Endothelial cell of umbilical vein (primary cell): ENCODE measurements around the gene CYP19A1. TPM values are rescaled to one million over a fixed set of nuclear protein-coding genes. Genes with fewer than 3 reads are reported as not detected.

Source experiments
- BruUV-seq: library from RNA; stranded (reverse); fragments of 400-500 nt; replicated peaks from 2 replicates; lab custom pipeline; 2021; lab: Mats Ljungman, UMichigan
- CTCF ChIA-PET: fragments of 300-600, 350-600 bp; sonication (Branson Sonifier 250); formaldehyde crosslinking; loops from one replicate; lab custom pipeline; 2021; ENCODE audit warnings: antibody characterized with exemption, inconsistent platforms; lab: Charles Lee
- POLR2A ChIA-PET: fragments of 300-600, 350-600 bp; sonication (Branson Sonifier 250); formaldehyde crosslinking; loops from one replicate; lab custom pipeline; 2021; ENCODE audit warnings: antibody characterized with exemption, inconsistent platforms; lab: Charles Lee
- DNase-seq: peaks from one replicate; pipeline ENCODE4 v3.0.0-alpha.2; 2011; ENCODE audit warnings: low read depth, low spot score
- FAIRE-seq: peaks from 2 replicates; lab custom pipeline; 2011; peaks lifted over from hg19 to GRCh38; lab: Jason Lieb, UNC
- H2AFZ ChIP-seq: 2 replicates; pipeline ENCODE4 v1.6.0; 2012; ENCODE audit warnings: low read depth, low read length, control low read depth, inconsistent platforms
- H3K27ac ChIP-seq: 2 replicates; pipeline ENCODE4 v1.5.1; 2011; ENCODE audit warnings: low read depth, mild to moderate bottlenecking, control low read depth, low read length, moderate library complexity; ENCODE audit not compliant: insufficient read depth
- H3K27me3 ChIP-seq, 2 experiments: 2 replicates each; pipeline versions ENCODE4 v1.6.0 to v1.6.1; 2011; ENCODE audit warnings: low read length in 2 of 2, mixed read lengths in 1 of 2; ENCODE audit not compliant: control insufficient read depth in 2 of 2, insufficient read depth in 2 of 2
- H3K36me3 ChIP-seq, 2 experiments: 2 replicates in 1 of 2; 3 replicates in 1 of 2; pipeline ENCODE4 v1.5.1; 2011; ENCODE audit warnings: low read length in 2 of 2, mild to moderate bottlenecking in 1 of 2, moderate library complexity in 1 of 2; ENCODE audit not compliant: control insufficient read depth in 2 of 2, insufficient read depth in 2 of 2; ENCODE audit errors: extremely low read depth in 1 of 2
- H3K4me1 ChIP-seq: 3 replicates; pipeline ENCODE4 v1.5.1; 2011; ENCODE audit warnings: mild to moderate bottlenecking, low read length; ENCODE audit not compliant: control insufficient read depth, insufficient read depth; ENCODE audit errors: extremely low read depth
- H3K4me2 ChIP-seq: 2 replicates; pipeline ENCODE4 v1.6.1; 2011; ENCODE audit warnings: low read length, control low read depth, mixed read lengths; ENCODE audit not compliant: insufficient read depth
- H3K4me3 ChIP-seq, 3 experiments: fragments of 200-600 bp in 1 of 3; sonication (generic), shearing (Covaris generic) in 1 of 3; replicated peaks in 1 of 3; 2 replicates each; pipeline ENCODE4 v1.5.1; 2011 to 2016; ENCODE audit warnings: control low read depth in 3 of 3, low read length in 3 of 3, mild to moderate bottlenecking in 2 of 3, inconsistent platforms in 1 of 3, low read depth in 1 of 3, moderate library complexity in 1 of 3; ENCODE audit not compliant: insufficient read depth in 1 of 3
- H3K79me2 ChIP-seq: 2 replicates; pipeline ENCODE4 v1.6.0; 2012; ENCODE audit warnings: low read length, inconsistent platforms; ENCODE audit not compliant: control insufficient read depth, insufficient read depth
- H3K9ac ChIP-seq: replicated peaks from 2 replicates; pipeline ENCODE3; 2011; ENCODE audit warnings: low read length, control low read depth; ENCODE audit not compliant: insufficient read depth; ENCODE audit errors: extremely low read depth
- H3K9me1 ChIP-seq: replicated peaks from 3 replicates; pipeline ENCODE4 v1.6.0; 2011; ENCODE audit warnings: mild to moderate bottlenecking, low read length; ENCODE audit not compliant: control insufficient read depth, insufficient read depth; ENCODE audit errors: extremely low read depth
- H3K9me3 ChIP-seq: replicated peaks from 2 replicates; pipeline ENCODE4 v1.5.1; 2012; ENCODE audit warnings: low read length, inconsistent platforms; ENCODE audit not compliant: control insufficient read depth, insufficient read depth
- H4K20me1 ChIP-seq: replicated peaks from 2 replicates; pipeline ENCODE3; 2011; ENCODE audit warnings: mild to moderate bottlenecking, low read length; ENCODE audit not compliant: control insufficient read depth, insufficient read depth; ENCODE audit errors: extremely low read depth
- CTCF ChIP-seq, 2 donors: IDR thresholded peaks; 1 replicate in 1 of 2; 2 replicates in 1 of 2; pipeline ENCODE4 v1.5.1; 2011; ENCODE audit warnings: low read length in 2 of 2, mild to moderate bottlenecking in 2 of 2, moderate library complexity in 2 of 2, control low read depth in 1 of 2, inconsistent platforms in 1 of 2, low read depth in 1 of 2; ENCODE audit not compliant: insufficient read depth in 1 of 2; ENCODE audit errors: extremely low read depth in 1 of 2
- EZH2 ChIP-seq: IDR thresholded peaks from 2 replicates; pipeline ENCODE4 v1.6.1; 2012; ENCODE audit warnings: borderline replicate concordance, low read depth, mild to moderate bottlenecking, moderate library complexity, low read length, inconsistent platforms; ENCODE audit not compliant: severe bottlenecking
- FOS ChIP-seq: IDR thresholded peaks from 2 replicates; pipeline ENCODE4 v1.6.1; 2011; ENCODE audit warnings: mild to moderate bottlenecking, low read length, moderate library complexity, borderline replicate concordance; ENCODE audit not compliant: insufficient read depth
- GATA2 ChIP-seq: IDR thresholded peaks from 2 replicates; pipeline ENCODE4 v1.7.0; 2011; ENCODE audit warnings: low read depth, mild to moderate bottlenecking, moderate library complexity, mixed read lengths, low read length; ENCODE audit not compliant: insufficient read length, insufficient read depth
- JUN ChIP-seq: IDR thresholded peaks from 2 replicates; pipeline ENCODE4 v1.6.1; 2011; ENCODE audit warnings: borderline replicate concordance, low read depth; ENCODE audit not compliant: insufficient read length, insufficient read depth
- MYC ChIP-seq: IDR thresholded peaks from one replicate; pipeline ENCODE4 v1.6.1; 2011; ENCODE audit warnings: mild to moderate bottlenecking, low read depth, low read length
- POLR2A ChIP-seq: IDR thresholded peaks from 2 replicates; pipeline ENCODE4 v1.6.1; 2012; ENCODE audit warnings: low read depth, mild to moderate bottlenecking, control low read depth, low read length
- POLR2AphosphoS5 ChIP-seq: IDR thresholded peaks from 2 replicates; pipeline ENCODE4 v1.6.1; 2012; ENCODE audit warnings: low read depth, mild to moderate bottlenecking, control low read depth, low read length, moderate library complexity; ENCODE audit not compliant: insufficient read depth
- dilution Hi-C: fragments of 300-500 bp; cut with MboI; formaldehyde crosslinking; loops from one replicate; pipeline ENCODE4 v1.15.0; 2019; ENCODE audit warnings: low sequenced_read_pairs; ENCODE audit not compliant: extremely low pct_ligation_motif_present
- intact Hi-C: fragments of 100-400 bp; cut with micrococcal nuclease; formaldehyde crosslinking; loops from one replicate; pipeline ENCODE4 v1.10.0; 2022
- polyA plus RNA-seq, 4 experiments: library from polyadenylated mRNA; depleted of rRNA in 3 of 4; stranded (reverse) in 3 of 4; unstranded in 1 of 4; fragments of >200 nt; gene quantifications; 2 replicates each; pipeline versions ENCODE4 v1.2.1 to v1.2.3, GENCODE V29; 2011 to 2012; ENCODE audit warnings: missing spikeins in 1 of 4
- total RNA-seq: library from RNA; stranded (reverse); gene quantifications from 2 replicates; pipeline ENCODE4 v1.2.3, GENCODE V29; 2021
- TF ChIP-seq, protein P1 (sequence below): IDR thresholded peaks from 2 replicates; pipeline ENCODE4 v1.6.1; 2011; ENCODE audit not compliant: insufficient read depth, insufficient read length

Gene CYP19A1
- total and polyA plus RNA-seq, 2 donors (not counting 3 experiments of a cell fraction or from before 2014, with no cell fraction given), result not detected

DNA sequence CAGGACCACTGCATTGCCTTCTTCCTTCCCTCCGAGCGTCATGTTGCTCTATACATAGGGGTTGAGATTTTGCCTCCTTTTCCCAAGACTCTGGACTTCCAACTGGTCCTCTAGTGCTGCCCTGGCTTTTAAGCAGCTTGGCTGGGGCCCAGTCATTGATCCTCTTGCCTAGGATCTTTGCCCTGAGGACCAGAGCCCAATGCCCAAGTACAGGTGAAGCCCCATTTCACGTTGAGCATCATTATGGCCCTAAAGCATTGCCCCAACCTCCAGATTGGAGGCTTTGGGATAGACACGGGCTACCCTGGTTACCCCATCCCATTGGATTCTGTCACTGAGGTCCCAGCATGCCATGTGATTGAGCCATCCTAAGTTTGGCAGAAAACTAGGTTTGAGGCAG is 47.7 kb downstream of the CYP19A1 start:
- no TSS peak for BruUV-seq
- no peak for DNase-seq
- no peaks in the 10 kb centered on the region for H4K20me1 ChIP-seq
- H3K4me2 ChIP-seq, result no peak overlapping the region
- no peaks in the 10 kb centered on the region for H3K9me3 ChIP-seq
- intact Hi-C loops (no loop called here), dilution Hi-C loops (no loop called here)
- FAIRE-seq, result no peak
- peaks cover 45 to 64% of the 10 kb centered on the region in 2 experiments for H3K27me3 ChIP-seq
- H3K4me1 ChIP-seq, result no peaks in the 10 kb centered on the region
- H2AFZ ChIP-seq, result no peak overlapping the region
- H3K4me3 ChIP-seq, result no peak overlapping the region
- no peak overlapping the region for H3K9ac ChIP-seq
- H3K9me1 ChIP-seq, result no peaks in the 10 kb centered on the region
- H3K36me3 ChIP-seq, result no peaks in the 10 kb centered on the region
- no peak overlapping the region for H3K27ac ChIP-seq
- POLR2A ChIA-PET, result no interaction called here
- TF ChIP-seq POLR2AphosphoS5 (no peak), JUN (no peak), GATA2 (no peak), FOS (no peak), MYC (no peak), EZH2 (no peak), CTCF (IDR thresholded peaks at IDR 0.05; ENCODE audit: extremely low read depth in 1 of 2, insufficient read depth in 1 of 2, low read depth in 1 of 2, low read length in 2 of 2) (no peak), POLR2A (no peak)
- TF ChIP-seq, protein P1, sequence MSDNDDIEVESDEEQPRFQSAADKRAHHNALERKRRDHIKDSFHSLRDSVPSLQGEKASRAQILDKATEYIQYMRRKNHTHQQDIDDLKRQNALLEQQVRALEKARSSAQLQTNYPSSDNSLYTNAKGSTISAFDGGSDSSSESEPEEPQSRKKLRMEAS, result no peak
- CTCF ChIA-PET, result no interaction called here
- H3K79me2 ChIP-seq, result no peaks in the 10 kb centered on the region
